ENCODE results near the gene ADCY5.

GRCh38 chr3:123439806-123440580 is 8.9 kb downstream of the ADCY5 start:
- TF ChIP-seq CTCF (IDR thresholded peaks at IDR 0.05) (no peak), POLR2A (IDR thresholded peaks at IDR 0.05) (no peak)

All from Peyer's patch (tissue), 4 donors.